SJCRH30 (cell line): ENCODE results near the gene CBX8. TPM values are rescaled to one million over a fixed set of nuclear protein-coding genes. Genes with fewer than 3 reads are reported as not detected.

Experiments used
- DNase-seq, 2 experiments: peaks; one replicate each; pipeline ENCODE4 v3.0.0-alpha.2; 2015 to 2020
- H3K27ac ChIP-seq: fragments of 250-450 bp; sonication (Bioruptor Pico); 2 replicates; pipeline ENCODE4 v1.5.1; 2020; ENCODE audit warnings: mild to moderate bottlenecking, moderate library complexity
- H3K27me3 ChIP-seq: fragments of 250-450 bp; sonication (Bioruptor Pico); 2 replicates; pipeline ENCODE4 v1.5.1; 2020; ENCODE audit warnings: mild to moderate bottlenecking, moderate library complexity
- H3K36me3 ChIP-seq: fragments of 250-450 bp; sonication (Bioruptor Pico); 2 replicates; pipeline ENCODE4 v1.5.1; 2020; ENCODE audit warnings: mild to moderate bottlenecking, moderate library complexity
- H3K4me1 ChIP-seq: fragments of 250-450 bp; sonication (Bioruptor Pico); 2 replicates; pipeline ENCODE4 v1.5.1; 2020; ENCODE audit warnings: mild to moderate bottlenecking, moderate library complexity
- H3K4me3 ChIP-seq: fragments of 250-450 bp; sonication (Bioruptor Pico); 2 replicates; pipeline ENCODE4 v1.5.1; 2020; ENCODE audit warnings: mild to moderate bottlenecking, moderate library complexity
- H3K9me3 ChIP-seq: fragments of 250-450 bp; sonication (Bioruptor Pico); replicated peaks from 2 replicates; pipeline ENCODE4 v1.5.1; 2020; ENCODE audit warnings: mild to moderate bottlenecking, moderate library complexity
- total RNA-seq: library from RNA; depleted of rRNA; stranded (reverse); fragments of >200 nt; shearing (Covaris generic); gene quantifications from 2 replicates; pipeline ENCODE4 v1.2.3, GENCODE V29; 2014

Gene CBX8
- total RNA-seq, 1 experiment from 2014 or later, result 8.2 TPM

DNA sequence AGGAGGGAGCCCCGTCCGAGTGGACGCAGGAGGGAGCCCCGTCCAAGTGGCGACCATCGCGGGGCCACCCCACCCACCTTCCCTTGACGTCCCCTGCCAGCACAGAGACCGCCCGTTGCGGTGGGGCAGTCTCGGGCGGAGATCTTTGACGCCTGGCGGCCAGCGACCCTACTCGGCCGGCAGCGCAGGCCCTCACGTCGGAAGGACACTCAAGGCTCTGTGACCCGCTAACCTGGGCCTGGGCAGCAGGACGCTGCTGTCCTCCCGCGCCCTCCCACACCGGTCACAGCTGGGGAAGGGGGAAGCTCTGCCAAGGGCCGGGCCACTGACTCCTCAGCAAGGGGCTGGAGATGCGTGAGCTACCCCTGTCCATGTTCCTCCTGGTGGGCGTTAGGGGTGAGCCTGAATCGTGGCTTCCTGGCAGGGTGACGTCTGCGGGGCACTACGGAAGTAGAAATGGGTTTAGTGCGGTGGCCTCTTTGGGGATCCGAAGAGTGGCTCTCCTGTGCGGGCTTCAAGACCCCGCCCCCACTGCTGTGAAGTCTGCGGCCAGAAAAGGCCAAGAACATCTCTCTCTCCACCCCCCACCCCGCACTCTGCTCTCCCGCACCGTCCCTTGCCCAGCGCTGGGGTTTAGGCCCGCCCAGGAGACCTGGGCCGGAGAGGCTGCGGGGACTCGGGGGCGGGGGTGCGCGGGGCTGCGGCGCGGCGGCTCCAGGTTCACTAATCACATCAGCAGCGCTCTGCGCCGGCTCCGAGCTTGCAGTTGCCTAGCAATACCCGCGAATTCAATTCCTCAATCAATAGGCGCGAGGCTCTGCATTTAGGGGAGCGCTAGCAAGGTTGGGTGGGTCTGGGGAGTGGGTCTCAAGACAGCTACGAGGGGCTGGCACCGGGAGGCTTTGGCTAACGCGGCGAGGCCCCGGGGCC, 5.8 kb downstream of the CBX8 start:
- no peaks in the 10 kb centered on the region for H3K27me3 ChIP-seq

DNA sequence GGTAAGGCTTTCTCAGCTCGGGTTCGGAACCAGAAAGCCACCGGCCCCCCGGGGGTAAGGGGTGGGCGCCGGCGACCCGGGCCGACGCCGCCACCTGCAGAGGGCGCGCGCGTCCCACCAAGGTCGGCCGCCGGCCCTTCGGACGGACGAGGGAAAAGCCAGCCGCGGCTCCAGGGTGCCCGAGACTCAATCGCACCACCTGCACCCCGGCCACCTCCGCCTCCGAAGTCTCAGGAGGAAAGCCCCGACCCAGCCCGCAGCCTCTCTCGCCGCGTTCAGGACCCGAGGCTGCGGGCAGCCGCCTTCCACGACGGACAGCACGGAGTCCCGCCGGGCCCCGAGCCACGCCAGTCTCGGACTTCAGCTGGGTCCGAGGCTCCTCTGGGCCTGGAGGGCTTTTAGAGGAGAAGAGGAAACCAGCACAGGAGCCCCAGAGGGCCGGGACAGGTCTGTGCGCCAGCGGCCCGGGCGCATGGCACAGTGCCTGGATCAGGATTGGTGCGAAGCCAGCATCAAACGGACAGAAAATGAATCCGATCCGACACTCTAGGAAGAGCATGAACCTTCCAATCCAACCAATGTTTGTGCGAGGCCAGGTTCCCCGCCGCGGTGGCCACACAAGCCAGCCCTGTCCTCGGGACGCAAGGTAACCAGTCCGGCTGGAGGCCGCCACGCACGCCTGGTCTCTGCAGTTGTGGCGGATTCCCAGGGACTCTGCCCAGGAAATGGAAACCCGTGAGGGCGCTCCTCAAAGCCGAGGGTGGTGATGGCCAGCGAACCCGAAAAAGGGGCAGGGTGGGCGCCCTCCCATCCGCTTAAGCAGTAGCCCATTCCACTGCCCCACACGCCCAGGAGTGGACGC, 6.7 kb downstream of the CBX8 start:
- DNase-seq, result no peak
- no peak overlapping the region for H3K27ac ChIP-seq
- peaks cover 8% of the 10 kb centered on the region for H3K36me3 ChIP-seq
- no peak overlapping the region for H3K4me3 ChIP-seq
- no peaks in the 10 kb centered on the region for H3K9me3 ChIP-seq
- peaks cover 6% of the 10 kb centered on the region for H3K4me1 ChIP-seq
- H3K27me3 ChIP-seq, result no peaks in the 10 kb centered on the region

More for the DNA sequence above, 5.8 kb downstream of the CBX8 start:
- DNase-seq, result no peak
- Histone ChIP-seq H3K4me1 (peaks cover 9% of the 10 kb centered on the region), H3K36me3 (peaks cover 3% of the 10 kb centered on the region; the same call in 1 of the 2 replicates), H3K27ac (no peak overlapping the region), H3K9me3 (no peaks in the 10 kb centered on the region), H3K4me3 (no peak overlapping the region)

GRCh38 chr17:79788989-79789942, 7.6 kb downstream of the CBX8 start:
- H3K36me3 ChIP-seq, result peaks cover 14% of the 10 kb centered on the region
- DNase-seq, result no peak
- peaks cover 5% of the 10 kb centered on the region for H3K4me1 ChIP-seq
- no peaks in the 10 kb centered on the region for H3K9me3 ChIP-seq
- H3K27me3 ChIP-seq, result no peaks in the 10 kb centered on the region
- H3K4me3 ChIP-seq, result no peak overlapping the region
- H3K27ac ChIP-seq, result no peak overlapping the region

DNA sequence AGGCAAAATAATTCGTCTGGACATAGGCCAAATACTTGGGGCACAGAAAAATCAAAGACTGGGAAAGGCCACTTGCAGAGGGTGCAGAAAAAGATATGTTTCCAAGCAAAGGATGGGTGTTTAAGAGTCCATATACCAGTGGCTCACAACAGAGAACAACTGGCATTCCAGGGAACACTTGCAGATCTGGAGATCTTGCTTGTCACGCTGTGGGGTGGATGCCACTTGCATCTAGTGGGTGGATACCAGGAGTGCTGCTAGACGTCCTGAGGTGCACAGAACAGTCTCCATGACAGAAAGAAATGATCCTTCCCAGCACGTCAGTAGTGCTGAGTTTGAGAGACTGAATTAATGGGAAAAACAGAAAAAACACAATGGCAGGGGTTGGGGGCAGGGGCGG, 8.4 kb downstream of the CBX8 start:
- Histone ChIP-seq H3K36me3 (peaks cover 22% of the 10 kb centered on the region), H3K27me3 (no peaks in the 10 kb centered on the region), H3K9me3 (no peaks in the 10 kb centered on the region), H3K4me3 (no peak overlapping the region), H3K4me1 (0 out of 2 replicates have a peak, but pooled peaks cover 2% of the 10 kb centered on the region), H3K27ac (no peak overlapping the region)
- no peak for DNase-seq

DNA sequence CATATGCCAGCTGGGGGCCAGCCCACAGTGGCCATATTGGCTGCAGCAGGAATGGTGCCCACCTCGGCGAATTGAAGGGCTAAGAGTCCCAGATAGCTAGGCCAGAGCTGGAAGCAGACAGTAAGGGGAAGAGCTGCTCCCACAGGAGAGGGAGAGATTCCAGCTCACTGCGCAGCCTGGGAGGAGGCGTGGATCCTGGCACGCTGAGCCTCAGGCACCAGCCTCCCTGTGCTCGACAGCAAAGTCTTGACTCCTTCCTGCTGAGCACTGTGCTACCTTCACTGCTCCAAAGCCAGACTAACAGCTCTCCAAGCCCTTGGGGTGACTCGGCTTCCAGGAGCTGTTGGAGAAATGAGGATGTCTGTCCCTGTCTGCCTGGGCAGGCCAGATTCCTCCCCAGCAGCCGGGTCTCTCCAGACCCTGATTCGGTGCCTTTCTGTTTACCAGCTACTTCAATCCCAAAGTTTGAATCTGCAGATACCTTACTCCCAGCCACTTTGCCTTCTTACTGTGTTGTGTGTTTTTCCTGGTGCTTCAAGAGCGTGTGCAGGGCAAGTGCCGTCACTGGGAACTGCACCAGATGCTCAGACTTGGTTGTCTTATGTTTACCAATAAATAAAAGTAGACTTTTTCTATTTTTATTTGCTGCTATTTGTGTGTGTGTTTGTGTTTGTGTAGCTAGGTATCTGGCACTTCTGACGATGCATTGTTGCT, 9.8 kb downstream of the CBX8 start:
- no peak overlapping the region for H3K27ac ChIP-seq
- H3K4me3 ChIP-seq, result no peak overlapping the region
- peaks cover 34% of the 10 kb centered on the region for H3K36me3 ChIP-seq
- DNase-seq, result no peak
- no peaks in the 10 kb centered on the region for H3K27me3 ChIP-seq
- no peaks in the 10 kb centered on the region for H3K9me3 ChIP-seq
- H3K4me1 ChIP-seq, result 0 out of 2 replicates have a peak, but pooled peaks cover 2% of the 10 kb centered on the region

DNA sequence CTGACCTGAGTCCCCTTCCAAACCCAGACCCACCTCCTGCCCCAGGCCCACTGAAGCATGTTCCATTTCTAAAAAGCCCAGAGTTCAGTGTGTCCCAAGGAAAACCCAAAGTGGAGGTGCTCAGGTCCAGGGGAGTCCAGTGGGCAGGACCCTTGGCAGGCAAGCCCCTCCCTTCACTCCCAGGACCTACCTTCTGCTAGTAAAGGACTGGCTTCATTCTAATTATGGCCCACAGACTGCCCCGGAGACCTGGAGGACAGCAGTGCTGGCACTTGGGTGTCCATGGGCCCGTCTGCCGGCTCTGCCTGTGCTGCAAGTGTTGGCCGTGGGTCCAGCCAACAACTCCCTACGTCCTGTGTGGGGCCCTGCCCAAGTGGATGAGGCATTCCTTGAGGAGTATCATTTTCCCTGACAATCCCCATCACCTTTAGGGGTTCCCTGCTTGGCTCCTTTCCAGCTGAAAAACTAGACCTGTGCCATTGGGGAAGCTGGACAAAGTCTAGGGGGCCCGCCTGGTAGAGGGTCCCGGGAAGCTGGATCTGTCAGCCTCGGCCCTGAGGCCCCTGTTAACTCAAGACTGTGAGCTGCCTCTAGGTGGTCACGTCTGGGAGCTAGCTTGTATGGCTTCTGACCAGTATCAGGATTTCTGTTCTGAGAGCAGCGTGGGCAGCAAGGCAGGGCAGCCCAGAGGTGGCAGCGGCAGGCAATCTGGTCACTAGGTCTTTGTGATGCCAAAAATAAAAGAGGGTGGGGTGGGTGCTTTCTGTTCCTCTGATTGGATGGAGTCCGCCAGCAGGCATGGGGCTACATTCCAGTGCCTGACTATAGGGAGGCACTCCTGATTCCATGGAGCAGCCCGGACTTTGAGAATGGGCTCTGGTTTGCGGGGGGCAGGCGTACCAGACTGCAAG, 10.7 kb downstream of the CBX8 start:
- Histone ChIP-seq H3K36me3 (peaks cover 43% of the 10 kb centered on the region), H3K4me1 (no peaks in the 10 kb centered on the region), H3K4me3 (no peak overlapping the region), H3K27ac (no peak overlapping the region), H3K27me3 (no peaks in the 10 kb centered on the region), H3K9me3 (no peaks in the 10 kb centered on the region)
- no peak for DNase-seq

DNA sequence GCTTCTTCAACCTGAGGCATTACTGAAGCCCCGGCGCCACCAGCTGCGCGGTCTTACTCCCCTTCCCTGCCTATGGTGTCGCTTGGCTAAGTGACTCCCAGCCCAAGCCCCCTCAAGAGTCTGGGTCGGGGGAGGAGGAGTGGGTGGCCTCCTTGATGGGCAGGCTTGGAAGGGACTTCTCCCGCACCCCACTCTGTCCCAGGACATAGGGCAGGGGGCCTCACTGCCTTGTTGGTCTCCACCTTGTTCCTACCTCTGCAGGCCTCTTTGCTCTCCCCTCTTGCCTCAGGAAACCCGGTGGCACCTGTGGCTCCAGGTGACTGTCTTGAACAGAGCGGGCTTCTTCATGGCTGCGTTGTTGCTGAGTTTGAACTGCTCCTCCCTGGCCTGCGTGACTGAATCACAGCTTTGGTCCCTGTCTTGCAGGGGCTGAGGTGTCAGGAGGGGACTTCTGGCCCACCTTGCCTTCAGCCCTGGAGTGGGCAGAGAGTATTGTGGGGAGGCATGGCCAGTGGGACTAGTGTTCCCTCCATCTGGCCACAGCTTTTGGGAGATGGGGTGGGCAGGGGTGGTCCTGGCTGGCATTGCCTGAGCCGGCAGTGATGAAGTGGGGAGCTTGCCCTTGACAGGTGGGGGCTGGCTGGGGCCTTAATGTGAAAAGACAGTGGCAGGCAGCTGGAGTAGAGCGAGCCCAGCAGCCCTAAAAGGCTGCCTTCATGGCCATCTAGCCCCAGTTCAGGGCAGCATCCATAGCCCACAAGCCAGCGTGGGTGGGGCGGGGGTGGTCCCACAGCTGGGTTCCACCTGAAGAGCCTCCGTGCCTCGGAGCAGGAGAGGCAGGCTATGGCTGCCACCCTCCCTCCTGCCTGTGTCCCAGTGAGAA, 11.6 kb downstream of the CBX8 start:
- no peaks in the 10 kb centered on the region for H3K27me3 ChIP-seq
- no peaks in the 10 kb centered on the region for H3K9me3 ChIP-seq
- H3K27ac ChIP-seq, result no peak overlapping the region
- DNase-seq, result no peak
- H3K4me1 ChIP-seq, result no peaks in the 10 kb centered on the region
- H3K36me3 ChIP-seq, result peaks cover 52% of the 10 kb centered on the region
- no peak overlapping the region for H3K4me3 ChIP-seq

DNA sequence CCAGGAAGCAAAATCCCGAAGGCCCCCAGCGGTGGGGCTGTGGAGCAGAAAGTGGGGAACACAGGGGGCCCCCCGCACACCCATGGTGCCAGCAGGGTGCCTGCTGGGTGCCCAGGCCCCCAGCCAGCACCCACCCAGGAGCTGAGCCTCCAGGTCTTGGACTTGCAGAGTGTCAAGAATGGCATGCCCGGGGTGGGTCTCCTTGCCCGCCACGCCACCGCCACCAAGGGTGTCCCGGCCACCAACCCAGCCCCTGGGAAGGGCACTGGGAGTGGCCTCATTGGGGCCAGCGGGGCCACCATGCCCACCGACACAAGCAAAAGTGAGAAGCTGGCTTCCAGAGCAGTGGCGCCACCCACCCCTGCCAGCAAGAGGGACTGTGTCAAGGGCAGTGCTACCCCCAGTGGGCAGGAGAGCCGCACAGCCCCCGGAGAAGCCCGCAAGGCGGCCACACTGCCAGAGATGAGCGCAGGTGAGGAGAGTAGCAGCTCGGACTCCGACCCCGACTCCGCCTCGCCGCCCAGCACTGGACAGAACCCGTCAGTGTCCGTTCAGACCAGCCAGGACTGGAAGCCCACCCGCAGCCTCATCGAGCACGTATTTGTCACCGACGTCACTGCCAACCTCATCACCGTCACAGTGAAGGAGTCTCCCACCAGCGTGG, 12.4 kb downstream of the CBX8 start:
- no peak overlapping the region for H3K4me3 ChIP-seq
- H3K9me3 ChIP-seq, result no peaks in the 10 kb centered on the region
- no peak for DNase-seq
- H3K27me3 ChIP-seq, result no peaks in the 10 kb centered on the region
- no peak overlapping the region for H3K27ac ChIP-seq
- peaks cover 60% of the 10 kb centered on the region for H3K36me3 ChIP-seq
- H3K4me1 ChIP-seq, result no peaks in the 10 kb centered on the region; the same call in 1 of the 2 replicates

DNA sequence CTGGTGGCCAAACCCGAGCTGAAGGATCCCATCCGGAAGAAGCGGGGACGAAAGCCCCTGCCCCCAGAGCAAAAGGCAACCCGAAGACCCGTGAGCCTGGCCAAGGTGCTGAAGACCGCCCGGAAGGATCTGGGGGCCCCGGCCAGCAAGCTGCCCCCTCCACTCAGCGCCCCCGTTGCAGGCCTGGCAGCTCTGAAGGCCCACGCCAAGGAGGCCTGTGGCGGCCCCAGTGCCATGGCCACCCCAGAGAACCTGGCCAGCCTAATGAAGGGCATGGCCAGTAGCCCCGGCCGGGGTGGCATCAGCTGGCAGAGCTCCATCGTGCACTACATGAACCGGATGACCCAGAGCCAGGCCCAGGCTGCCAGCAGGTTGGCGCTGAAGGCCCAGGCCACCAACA, 13.0 kb downstream of the CBX8 start:
- Histone ChIP-seq H3K36me3 (peaks cover 61% of the 10 kb centered on the region), H3K4me3 (no peak overlapping the region), H3K27ac (no peak overlapping the region), H3K27me3 (no peaks in the 10 kb centered on the region), H3K9me3 (no peaks in the 10 kb centered on the region), H3K4me1 (peaks cover 2% of the 10 kb centered on the region; the same call in 1 of the 2 replicates)
- DNase-seq, result no peak

DNA sequence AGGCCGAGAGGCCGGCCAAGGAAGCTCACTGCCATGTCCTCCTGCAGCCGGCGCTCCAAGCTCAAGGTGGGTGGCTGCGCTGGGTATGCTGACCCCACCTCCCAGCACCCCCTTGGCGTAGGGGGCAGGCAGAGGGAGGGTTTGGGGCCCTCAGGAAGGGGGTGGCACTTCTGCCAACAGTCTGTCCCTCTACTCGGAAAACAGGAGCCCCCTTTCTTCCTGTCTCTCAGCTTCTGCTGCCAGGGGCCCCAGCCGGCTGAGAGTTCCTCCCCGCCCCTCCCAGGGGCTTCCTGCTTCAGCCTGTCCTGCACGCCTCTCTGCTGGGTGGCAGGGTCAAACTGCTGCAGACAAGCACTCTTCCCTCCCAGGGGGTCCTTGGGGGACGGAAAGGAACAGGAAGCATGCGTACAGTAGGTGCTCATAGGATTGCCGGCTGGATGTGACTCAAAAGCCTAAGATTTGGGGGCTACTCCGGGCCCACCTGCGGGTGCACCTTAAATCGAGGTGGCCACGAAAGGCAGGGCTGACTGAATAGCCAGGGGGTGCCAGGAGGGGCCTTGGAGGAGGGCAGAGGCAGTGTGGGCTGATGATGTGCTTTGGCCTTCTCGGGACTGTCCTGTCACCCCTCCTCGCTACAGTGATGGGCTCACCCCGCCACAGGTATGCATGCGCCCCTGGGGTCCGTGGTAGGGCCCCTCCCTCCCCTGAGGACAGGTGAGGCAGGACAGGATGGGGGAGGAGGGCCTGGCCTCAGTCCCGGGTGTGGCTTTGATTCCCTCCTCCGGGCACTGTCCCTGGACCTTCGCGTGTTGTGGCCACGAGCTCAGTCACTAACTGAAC, 14.9 kb downstream of the CBX8 start:
- DNase-seq, result no peak

GRCh38 chr17:79781012-79781650, 15.7 kb downstream of the CBX8 start:
- Histone ChIP-seq H3K9me3 (no peaks in the 10 kb centered on the region), H3K4me3 (no peak overlapping the region), H3K4me1 (peaks cover 9% of the 10 kb centered on the region), H3K27ac (no peak overlapping the region), H3K36me3 (peaks cover 61% of the 10 kb centered on the region), H3K27me3 (peaks cover under 1% of the 10 kb centered on the region; the same call in 1 of the 2 replicates)
- DNase-seq, result no peak

More for the DNA sequence above, 14.9 kb downstream of the CBX8 start:
- H3K27me3 ChIP-seq, result no peaks in the 10 kb centered on the region
- H3K9me3 ChIP-seq, result no peaks in the 10 kb centered on the region
- peaks cover 2% of the 10 kb centered on the region; the same call in 1 of the 2 replicates for H3K4me1 ChIP-seq
- H3K36me3 ChIP-seq, result peaks cover 61% of the 10 kb centered on the region
- no peak overlapping the region for H3K4me3 ChIP-seq
- H3K27ac ChIP-seq, result no peak overlapping the region
